DMS 273 (cell line): ENCODE data around the gene FILIP1.

Source experiments
- DNase-seq: peaks from one replicate; lab custom pipeline; 2025; ENCODE audit not compliant: unreplicated experiment; lab: John Stamatoyannopoulos, UW

Gene FILIP1

DNA sequence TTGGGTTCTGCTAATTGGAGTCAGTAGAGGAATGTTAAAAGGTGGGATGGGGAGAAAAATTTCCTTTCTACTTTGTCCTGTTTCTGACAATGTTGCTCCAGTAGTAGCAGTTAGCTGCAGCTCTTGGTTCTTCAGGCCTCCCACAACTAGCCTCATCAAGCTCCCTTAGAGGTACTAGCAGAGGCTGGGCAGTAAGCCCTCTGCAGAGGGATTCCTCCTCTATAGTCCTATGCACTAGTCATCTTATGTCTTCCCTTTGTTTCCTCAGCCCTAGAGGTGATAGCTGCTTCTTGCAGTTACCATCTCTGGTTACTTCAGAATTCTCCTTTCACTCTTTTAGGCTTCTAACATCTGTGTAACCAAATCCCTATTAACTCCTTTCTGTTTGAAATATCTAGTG, 99.8 kb downstream of the FILIP1 start:
- DNase-seq = no peak

- no peak for DNase-seq
These were observed 102.3 kb downstream of the FILIP1 start for GRCh38 chr6:75391276-75391675.

GRCh38 chr6:75386050-75386770, 107.4 kb downstream of the FILIP1 start:
- DNase-seq = no peak

GRCh38 chr6:75384116-75384515, 109.5 kb downstream of the FILIP1 start:
- DNase-seq = no peak

GRCh38 chr6:75382634-75382900, 111.0 kb downstream of the FILIP1 start:
- DNase-seq = no peak

DNA sequence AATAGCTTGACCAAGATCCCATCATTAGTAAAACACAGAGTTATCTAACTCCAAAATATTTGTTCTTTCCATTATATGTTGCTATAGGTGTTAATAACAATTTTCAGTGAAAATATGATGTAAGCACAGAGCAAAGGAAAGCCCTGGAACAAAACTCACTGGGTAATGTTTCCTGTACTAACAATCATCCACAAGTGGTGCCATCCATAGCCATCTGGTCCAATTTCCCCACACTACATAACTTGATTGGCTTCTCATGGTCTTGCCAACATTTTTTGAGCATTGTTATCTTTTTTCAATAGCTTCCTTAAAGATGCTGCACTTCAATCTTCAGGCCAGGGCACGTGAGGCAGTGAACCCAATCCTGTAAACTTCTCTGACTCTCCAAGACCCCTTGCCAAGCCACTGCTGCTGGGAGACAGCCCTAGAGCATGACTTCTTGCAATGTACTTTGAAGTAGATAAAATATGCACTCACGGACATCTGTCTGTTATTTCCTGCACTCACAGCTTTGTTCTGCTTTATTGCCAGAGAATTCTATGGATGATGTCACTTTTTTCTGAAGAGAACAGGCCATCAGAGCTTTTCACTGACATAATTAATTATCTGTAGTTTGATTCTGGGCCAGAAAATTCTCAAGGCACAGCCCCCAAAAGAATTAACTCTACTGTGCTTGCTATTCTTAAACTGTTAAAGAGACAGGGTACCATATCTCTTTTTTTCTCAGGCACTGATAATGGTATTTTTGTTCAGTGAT, 111.5 kb downstream of the FILIP1 start:
- DNase-seq = no peak

DNA sequence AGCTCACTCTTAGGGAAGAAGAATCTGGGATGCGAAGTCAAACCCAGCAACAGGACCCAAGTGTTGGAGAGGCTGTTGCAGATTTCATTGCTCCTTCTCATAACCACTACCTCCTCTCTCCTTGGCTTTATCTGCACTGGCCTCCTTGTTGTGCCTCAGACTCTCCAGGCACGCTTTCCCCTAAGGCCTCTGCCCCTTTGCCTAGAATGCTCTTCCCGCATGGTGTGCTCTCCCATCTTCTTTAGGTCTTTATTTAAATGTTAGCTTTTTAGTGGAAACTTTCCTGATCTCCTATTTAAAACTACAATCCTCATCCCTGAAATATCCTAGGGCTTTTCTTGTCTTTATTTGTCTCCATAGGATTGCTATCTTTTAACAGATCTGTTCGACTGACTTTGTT, 114.1 kb downstream of the FILIP1 start:
- no peak for DNase-seq

DNA sequence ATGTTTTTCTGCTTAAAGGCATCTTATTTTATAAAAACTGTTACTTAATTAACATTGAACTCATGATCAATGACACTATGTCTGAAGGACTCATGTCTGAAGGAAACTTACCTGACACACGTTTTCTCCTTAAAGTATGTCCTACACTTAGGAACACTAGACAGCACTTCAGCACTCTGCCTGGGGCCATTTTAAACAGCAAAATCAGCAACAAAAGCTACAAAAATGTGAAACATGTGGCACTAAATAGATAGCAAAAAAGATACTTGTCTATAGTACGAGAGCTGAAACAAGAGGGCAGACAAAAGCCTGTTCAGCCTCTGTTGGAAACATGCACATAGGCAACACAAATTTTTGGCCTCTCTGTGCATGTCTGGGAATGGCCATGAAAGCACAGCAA, 115.5 kb downstream of the FILIP1 start:
- DNase-seq = no peak

DNA sequence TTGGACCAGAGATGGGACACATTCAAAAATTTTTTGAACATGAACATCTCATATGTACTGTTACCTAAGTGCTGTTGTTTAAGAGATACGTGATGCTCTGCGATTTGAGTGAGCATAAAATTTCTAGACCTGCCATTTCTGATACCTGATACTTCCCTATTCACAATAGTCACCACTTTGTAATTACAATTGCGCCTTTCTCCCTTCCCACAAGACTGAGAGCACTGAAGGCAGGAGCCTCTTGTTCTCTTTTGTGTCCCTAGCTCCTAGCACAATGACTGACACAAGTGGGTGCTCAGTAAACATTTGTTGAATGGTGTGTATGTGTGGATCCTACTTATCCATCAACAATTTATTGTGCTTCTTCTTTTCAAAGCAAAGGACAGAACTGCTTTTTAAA, 116.2 kb downstream of the FILIP1 start:
- no peak for DNase-seq

DNA sequence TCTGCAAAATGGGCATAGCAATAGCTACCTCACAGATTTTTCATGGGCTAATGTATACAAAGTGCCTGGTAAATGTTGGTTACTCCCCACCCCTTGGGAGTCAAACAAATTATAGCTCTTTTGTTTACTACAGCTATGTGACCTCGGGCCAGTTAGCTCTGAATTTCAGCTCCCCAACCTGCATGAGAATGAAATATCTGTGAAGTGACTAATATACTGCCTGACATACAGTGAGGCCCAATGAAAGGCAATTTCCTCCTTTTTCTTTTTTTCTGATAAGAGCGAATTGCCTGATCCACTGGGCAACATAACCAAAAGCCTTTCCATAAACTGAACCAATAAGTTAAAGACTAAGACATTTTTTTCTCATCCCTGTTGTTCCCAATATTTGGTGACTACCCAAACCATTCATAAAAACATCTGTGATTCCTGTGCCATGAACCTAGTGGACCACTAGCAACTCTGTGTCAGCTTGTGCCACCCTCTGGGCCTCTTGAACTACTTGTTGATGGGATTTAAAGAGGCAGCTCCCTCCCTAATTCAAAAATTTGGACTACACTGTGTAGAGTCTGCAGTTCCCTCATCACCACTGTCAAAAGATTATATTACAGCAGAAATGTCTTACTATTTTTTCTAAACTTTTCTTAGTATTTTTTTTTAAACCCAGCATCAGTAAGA, 117.1 kb downstream of the FILIP1 start:
- DNase-seq = no peak

- DNase-seq = no peak
These were observed 118.6 kb downstream of the FILIP1 start for GRCh38 chr6:75374961-75375400.

- DNase-seq = no peak
These were observed 120.7 kb downstream of the FILIP1 start for GRCh38 chr6:75372884-75373283.

GRCh38 chr6:75370011-75370410, 123.6 kb downstream of the FILIP1 start:
- no peak for DNase-seq

GRCh38 chr6:75368864-75369402, 124.7 kb downstream of the FILIP1 start:
- DNase-seq = no peak

GRCh38 chr6:75368151-75368779, 125.3 kb downstream of the FILIP1 start:
- DNase-seq = peak; percentile 24

DNA sequence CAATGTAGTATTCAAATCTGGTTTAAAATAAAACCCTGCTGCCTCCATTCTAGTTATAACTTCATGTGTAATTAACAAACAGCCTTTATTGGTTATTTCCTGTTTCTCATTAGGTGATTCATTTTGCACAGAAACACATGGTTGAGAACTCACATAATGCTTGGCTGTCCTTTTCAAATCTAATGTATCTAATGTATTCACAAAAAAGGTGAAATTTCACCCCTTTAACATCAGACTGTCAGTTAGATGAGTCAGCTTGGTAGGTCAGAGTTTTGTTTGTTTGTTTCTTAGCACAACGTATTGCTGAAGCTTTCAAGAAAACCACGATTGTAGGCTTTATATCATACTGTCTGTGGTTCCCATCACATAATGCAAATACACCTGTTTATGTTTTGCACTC, 130.3 kb downstream of the FILIP1 start:
- DNase-seq = no peak

GRCh38 chr6:75353644-75354043, 140.0 kb downstream of the FILIP1 start:
- no peak for DNase-seq

DNA sequence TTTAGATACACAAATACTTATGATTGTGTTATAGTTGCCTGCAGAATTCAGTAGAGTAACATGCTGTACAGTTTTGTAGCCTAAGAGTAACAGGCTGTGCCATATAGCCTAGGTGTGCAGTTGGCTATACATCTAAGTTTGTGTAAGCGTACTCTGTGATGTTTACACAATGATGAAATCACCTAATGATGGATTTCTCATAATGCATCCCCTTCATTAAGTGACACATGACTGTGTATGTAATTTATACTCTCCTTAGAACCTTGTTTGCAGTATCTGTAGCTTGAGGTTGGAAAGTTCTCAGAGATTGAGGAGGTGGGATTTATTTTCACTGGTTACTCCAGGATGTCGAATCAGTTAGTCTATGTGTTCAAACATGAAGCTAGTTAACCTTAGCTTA, 142.0 kb downstream of the FILIP1 start:
- no peak for DNase-seq

DNA sequence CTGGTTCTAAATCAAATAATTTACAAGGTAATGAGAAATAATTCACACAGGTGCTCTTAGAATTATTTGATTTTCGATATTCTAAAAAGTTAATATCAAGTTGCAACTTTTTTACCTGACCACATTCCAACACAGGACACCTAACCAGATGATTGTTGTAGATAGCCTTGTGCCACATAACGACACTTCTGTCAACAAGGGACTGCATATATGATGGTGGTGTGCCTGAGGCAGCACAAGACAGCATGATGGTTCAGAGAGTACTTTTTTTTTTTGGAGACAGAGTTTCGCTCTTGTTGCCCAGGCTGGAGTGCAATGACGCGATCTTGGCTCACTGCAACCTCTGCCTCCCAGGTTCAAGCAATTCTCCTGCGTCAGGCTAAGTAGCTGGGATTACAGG, 142.8 kb downstream of the FILIP1 start:
- DNase-seq = no peak

DNA sequence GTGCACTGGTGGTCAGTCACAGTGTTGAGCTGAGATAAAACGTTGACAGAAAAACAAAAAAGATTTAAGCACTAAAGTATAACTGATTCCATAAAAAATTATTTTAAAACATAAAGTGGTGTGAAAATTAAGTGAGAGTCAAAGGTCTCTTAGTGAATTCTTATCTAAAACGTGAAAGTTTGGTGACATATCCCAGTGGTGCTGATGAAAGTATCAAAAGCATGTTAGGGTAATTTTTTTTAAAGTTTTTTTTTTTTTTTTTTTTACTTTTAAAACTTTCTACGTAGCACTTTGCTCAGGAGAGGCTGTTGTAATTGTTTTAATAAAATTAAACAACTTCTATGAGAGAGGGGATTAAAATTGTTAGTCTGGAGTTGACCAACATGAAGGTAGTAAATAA, 143.4 kb downstream of the FILIP1 start:
- DNase-seq = no peak

DNA sequence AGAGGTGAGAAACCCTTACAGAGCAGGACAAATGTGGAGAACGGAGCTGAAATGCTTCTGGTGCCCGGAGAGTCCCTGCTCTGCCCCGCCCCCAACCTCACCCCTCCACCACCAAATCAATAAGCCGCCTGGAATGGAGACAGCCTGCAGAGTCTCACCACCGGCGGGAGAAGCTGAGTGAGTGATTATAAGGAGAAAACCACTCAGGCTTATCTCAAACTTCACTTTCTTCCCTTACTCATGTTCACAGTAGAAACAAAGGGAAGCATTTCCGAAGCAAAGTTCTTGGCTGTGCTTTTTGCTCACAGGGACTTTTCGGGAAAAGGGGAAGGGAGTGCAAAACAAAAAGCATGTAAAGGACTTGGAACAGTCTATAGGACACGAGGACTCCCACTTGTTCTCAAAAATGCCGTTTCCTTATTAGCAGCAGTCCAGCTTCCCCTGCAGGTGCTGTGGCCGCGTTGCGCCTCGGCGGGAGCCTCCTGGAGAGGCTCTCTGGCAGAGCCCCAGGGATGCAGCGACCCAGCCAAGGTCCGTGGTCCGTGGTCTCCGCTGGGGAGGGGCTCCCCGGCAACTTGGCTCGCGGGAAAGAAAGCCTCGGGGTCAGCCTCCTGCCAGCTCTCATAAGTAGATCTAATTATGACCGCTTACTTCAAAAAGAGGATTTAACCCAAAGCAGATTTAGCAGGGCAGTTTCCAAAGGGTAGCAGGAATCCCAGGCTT, 144.2 kb downstream of the FILIP1 start:
- no peak for DNase-seq
